ENCODE data around the gene SEMA4G.

- TF ChIP-seq POLR2A (IDR thresholded peaks at IDR 0.05) (no peak), CTCF (IDR thresholded peaks at IDR 0.05) (peak; percentile 71 to 98 (median 88))
These were observed 43.4 kb downstream of the SEMA4G start for GRCh38 chr10:101012525-101013364.

Data from body of pancreas (tissue), 4 donors.